Retinal pigment epithelial cell (primary cell): ENCODE results near the gene DDX10.

Experiments used
- DNase-seq: peaks from one replicate; pipeline ENCODE4 v3.0.0-alpha.2; 2010; ENCODE audit warnings: low read depth
- H3K4me3 ChIP-seq: 2 replicates; pipeline ENCODE4 v1.5.1; 2011; ENCODE audit warnings: mild to moderate bottlenecking, low read length, control low read depth, moderate library complexity
- TF ChIP-seq, protein P1 (sequence below): conservative IDR thresholded peaks from 2 replicates; pipeline ENCODE4 v1.5.1; 2011; ENCODE audit warnings: low read depth, low read length, control low read depth, inconsistent platforms

DDX10 gene

DNA sequence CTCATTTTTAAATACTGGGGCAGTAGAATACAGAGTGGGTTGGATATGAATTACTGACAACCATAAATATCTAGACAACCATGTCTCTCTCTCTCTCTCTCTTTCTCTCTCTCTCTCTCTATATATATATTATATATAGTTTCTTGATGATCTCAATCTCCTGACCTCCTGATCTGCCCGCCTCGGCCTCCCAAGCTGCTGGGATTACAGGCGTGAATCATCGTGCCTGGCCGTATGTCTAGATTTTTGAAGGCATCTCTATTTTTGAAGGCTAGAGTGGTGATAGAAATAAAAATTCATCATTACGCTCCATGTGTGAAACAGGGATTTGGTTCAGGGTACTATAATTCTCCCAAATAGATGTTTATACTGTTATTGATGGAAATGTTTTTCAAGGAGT, 84.1 kb downstream of the DDX10 start:
- no peak for DNase-seq
- no peak overlapping the region for H3K4me3 ChIP-seq
- TF ChIP-seq, protein P1, sequence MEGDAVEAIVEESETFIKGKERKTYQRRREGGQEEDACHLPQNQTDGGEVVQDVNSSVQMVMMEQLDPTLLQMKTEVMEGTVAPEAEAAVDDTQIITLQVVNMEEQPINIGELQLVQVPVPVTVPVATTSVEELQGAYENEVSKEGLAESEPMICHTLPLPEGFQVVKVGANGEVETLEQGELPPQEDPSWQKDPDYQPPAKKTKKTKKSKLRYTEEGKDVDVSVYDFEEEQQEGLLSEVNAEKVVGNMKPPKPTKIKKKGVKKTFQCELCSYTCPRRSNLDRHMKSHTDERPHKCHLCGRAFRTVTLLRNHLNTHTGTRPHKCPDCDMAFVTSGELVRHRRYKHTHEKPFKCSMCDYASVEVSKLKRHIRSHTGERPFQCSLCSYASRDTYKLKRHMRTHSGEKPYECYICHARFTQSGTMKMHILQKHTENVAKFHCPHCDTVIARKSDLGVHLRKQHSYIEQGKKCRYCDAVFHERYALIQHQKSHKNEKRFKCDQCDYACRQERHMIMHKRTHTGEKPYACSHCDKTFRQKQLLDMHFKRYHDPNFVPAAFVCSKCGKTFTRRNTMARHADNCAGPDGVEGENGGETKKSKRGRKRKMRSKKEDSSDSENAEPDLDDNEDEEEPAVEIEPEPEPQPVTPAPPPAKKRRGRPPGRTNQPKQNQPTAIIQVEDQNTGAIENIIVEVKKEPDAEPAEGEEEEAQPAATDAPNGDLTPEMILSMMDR, result no peak

DNA sequence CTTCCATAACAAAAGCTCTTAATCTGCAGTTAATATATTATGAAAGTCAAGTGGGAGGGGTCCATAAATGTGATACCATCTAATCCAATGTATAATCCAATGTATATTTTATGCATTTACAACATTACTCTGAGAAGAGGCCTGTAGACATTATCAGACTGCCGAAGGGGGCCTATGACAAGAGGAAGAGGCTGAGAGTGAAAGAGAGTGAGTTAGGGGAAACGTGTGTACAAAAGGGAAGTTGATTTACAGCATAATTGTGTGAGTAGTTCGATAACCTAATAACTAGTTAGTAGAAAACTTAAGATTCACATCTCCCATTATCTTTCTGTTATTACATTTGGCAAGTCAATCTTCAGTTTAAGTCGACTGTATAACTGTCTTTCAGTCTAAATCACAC, 86.6 kb downstream of the DDX10 start:
- no peak for DNase-seq
- H3K4me3 ChIP-seq, result no peak overlapping the region
- TF ChIP-seq, protein P1, result no peak

DNA sequence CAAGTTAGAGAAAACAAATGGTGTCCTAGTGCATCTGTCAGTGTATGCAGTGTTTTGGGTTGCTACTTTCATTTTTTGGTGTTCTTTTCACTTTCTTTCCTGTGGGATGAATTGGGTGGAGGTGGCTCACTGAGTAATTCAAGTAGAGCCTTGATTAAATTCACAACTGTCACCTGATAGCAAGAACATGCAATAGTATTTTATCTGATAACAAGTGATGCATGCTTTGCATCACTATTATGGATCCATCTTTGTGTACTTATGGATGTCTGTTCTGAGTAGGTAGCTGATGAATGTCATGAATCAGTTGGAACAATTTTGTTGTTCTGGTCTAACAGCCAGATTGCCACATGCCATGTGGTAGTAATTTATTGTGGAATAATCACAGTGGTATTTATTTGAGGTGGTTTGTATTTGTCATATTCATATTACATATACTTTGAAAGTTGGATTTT, 87.5 kb downstream of the DDX10 start:
- no peak overlapping the region for H3K4me3 ChIP-seq
- TF ChIP-seq, protein P1, result no peak
- no peak for DNase-seq

DNA sequence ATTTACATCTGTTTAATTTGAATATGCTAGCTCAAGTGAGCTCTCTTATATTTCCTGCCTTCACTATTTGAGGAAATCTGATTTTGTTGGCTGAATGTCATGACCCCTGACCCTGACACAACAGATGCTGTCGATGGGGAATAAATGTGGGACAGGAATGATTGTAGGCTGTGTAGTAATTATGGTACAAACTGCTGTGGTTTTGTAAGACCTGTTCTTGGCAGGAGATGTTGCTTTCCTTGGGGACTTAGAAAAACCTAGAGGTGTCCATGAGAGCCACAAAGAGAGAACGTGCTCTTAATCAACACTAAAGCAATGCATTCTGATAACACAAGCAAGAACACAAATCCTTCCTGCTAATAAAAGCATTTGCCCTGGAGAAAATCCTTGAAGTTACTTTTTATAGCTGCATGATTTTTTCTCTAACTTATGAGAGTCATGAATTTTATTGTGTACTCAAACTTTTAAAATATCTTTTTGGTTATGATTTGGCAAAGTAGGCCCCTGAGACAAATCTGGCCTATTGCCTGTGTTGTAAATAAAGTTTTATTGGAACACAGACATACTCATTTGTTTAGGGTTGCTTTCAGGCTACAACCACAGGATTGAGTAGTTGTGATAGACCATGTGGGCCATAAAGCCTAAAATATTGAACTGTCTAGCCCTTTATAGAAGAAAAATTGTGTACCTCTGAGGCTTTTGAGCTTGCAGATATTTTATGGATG, 90.2 kb downstream of the DDX10 start:
- no peak overlapping the region for H3K4me3 ChIP-seq
- TF ChIP-seq, protein P1, result no peak
- DNase-seq, result peak; percentile 51

DNA sequence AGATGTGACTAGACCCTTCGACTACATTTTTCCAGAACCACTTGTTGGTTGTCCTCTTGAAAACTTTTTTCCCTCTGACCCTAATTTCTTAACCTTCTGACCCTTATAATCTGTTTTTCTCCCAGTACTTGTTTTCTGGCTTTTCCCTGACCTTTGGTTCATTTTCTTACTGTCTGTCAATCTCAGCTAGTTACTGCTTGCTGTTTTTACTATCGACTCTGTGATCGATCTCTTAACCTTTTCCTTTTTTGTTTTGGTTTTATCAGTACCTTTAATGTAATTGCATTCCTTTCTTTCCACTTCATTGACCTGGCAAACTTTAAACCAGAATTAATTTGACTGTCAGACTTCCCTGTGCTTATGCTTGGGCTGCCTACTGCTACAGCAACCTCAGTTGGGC, 92.8 kb downstream of the DDX10 start:
- TF ChIP-seq, protein P1, result no peak
- no peak for DNase-seq
- H3K4me3 ChIP-seq, result no peak overlapping the region

DNA sequence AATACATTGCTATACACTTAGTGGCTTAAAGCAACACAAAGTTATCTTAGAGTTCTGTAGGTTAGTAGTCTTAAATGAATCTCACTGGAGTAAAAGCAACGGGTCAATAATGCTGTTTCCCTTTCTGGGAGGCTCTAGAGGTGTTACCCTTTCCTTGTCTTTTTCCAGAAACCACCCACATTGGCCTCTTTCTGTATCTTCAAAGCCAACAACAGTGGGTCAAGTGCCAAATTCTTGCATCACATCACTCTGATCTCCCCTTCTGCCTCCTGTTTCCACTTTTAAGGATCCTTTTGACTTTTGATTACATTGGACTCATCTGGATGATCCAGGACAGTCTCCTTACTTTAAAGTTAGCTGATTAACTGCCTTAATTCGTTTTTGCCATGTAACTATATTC, 93.6 kb downstream of the DDX10 start:
- DNase-seq, result no peak
- TF ChIP-seq, protein P1, result no peak

DNA sequence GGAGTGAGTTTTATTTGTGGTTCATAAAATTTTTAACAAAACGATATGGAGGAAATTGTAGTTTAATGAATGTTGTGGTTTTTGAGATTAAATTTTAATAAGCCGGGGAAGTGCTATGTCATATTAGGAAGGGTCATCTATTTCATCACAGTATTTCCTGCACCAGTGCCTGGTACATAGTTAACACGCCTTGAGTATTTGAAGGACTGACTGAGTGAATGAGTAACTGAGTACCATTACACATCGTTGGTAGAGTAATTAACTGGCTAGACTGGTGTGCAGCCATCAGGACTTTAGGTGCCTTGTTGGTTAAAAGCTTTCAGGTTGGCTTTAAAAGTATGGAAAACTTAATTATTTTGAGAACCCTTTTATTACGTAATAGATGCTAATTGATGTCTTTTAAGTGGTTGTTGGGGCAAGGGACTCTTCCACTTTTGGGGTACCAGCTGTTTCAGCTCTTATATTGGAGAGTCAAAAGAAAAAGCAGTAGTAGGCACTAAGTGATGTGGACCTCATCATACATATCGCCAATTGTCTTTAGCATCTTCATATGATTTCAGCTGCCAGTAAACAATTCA, 101.8 kb downstream of the DDX10 start:
- DNase-seq, result no peak
- TF ChIP-seq, protein P1, result no peak
- H3K4me3 ChIP-seq, result no peak overlapping the region

More for the DNA sequence above, 93.6 kb downstream of the DDX10 start:
- no peak overlapping the region for H3K4me3 ChIP-seq
